ENCODE measurements around the gene DOK6. TPM values are rescaled to one million over a fixed set of nuclear protein-coding genes. Genes with fewer than 3 reads are reported as not detected.
A peak's percentile ranks its signal among the peaks of the same experiment; 100 is the strongest.

The DOK6 gene
- total and polyA plus RNA-seq, 2 experiments from 2014 or later = 0.29 to 0.42 TPM

DNA sequence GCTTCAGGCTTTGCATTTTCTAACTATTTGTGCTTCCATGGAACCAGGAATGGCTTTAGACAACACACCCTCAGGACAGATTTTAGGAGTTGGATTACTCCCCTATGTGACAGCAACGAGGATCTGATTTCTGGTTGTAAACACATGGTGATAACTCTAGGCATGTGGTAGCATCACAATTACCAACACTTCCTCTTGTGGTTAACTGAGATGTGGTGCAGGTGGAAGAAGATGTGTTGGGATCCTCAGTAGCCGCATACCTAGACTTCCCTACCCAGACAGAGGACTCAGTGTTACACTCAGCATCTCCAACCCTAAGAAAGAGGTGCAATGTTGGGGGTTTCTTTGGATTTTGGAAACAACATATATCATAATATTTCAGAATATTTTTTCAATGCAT is 234.8 kb downstream of the DOK6 start (continued):
- TF ChIP-seq, protein P1, sequence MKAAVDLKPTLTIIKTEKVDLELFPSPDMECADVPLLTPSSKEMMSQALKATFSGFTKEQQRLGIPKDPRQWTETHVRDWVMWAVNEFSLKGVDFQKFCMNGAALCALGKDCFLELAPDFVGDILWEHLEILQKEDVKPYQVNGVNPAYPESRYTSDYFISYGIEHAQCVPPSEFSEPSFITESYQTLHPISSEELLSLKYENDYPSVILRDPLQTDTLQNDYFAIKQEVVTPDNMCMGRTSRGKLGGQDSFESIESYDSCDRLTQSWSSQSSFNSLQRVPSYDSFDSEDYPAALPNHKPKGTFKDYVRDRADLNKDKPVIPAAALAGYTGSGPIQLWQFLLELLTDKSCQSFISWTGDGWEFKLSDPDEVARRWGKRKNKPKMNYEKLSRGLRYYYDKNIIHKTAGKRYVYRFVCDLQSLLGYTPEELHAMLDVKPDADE (IDR thresholded peaks at IDR 0.05) = no peak
- no peak for TF ChIP-seq EZH2phosphoT487 (IDR thresholded peaks at IDR 0.05; ENCODE audit: unreplicated experiment)

DNA sequence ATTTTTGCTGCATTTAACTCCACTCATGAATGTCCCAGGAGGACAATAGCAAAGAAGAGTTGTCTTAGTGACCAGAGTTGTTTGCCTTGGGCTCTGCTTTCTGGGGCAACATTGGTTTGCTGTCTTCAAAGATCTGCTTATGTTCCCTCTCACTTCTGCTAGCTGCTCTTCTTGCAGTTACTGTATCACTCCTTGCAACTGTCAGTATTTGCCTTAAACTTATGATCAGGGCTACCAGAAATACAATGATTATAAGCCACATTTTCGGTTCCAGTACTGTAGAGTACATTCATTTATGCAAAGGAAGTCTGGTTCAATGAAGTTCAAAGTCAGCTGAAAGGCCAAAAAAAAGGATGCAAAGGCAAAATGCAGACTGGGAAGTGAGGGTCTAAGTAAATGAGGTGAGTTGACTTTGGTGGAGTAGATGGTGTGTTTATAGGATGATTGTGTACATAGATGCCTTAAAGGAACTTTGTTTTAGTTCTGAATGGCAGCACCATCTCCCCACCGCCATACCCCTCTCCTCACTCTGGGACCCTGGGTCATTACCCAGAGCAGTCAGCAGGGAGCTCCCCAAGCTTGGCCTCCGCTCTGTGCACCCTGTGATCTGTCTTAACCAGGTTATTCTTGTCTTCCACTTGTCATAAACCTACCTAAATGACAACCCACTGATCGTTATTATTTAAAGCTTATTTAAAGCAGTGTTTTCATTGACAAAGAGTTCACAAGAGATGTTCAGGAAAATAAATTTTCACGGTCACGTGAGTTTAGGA is 236.0 kb downstream of the DOK6 start:
- DNase-seq (ENCODE audit: low spot score) (peak; percentile 66), ATAC-seq (peak; percentile 99)
- peaks cover 8% of the 10 kb centered on the region; the same call in 2 of the 3 replicates for H3K4me1 Mint-ChIP-seq
- no peak overlapping the region for H3K4me3 ChIP-seq
- H3K27me3 Mint-ChIP-seq (ENCODE audit: insufficient read depth, low read depth, poor library complexity) = no peaks in the 10 kb centered on the region
- H3K27me3 ChIP-seq (ENCODE audit: insufficient read depth) = no peaks in the 10 kb centered on the region
- H3K4me2 ChIP-seq = no peak overlapping the region
- no peaks in the 10 kb centered on the region for H3K36me3 Mint-ChIP-seq (ENCODE audit: low read depth)
- no peaks in the 10 kb centered on the region for H3K36me3 ChIP-seq (ENCODE audit: insufficient read depth)
- no peaks in the 10 kb centered on the region for H3K9me2 ChIP-seq (ENCODE audit: insufficient read depth)
- H3K9me3 Mint-ChIP-seq = no peaks in the 10 kb centered on the region
- H2AFZ ChIP-seq = peak overlapping the region; percentile 9; the same call in 1 of the 2 replicates
- H4K20me1 ChIP-seq (replicated peaks; ENCODE audit: insufficient read depth) = no peaks in the 10 kb centered on the region
- TF ChIP-seq EZH2 (IDR thresholded peaks at IDR 0.05; ENCODE audit: low read depth, unreplicated experiment) (no peak), ZNF331 (CRISPR knock-in tag; IDR thresholded peaks at IDR 0.05; ENCODE audit: low read depth) (no peak)
- TF ChIP-seq, protein P2, sequence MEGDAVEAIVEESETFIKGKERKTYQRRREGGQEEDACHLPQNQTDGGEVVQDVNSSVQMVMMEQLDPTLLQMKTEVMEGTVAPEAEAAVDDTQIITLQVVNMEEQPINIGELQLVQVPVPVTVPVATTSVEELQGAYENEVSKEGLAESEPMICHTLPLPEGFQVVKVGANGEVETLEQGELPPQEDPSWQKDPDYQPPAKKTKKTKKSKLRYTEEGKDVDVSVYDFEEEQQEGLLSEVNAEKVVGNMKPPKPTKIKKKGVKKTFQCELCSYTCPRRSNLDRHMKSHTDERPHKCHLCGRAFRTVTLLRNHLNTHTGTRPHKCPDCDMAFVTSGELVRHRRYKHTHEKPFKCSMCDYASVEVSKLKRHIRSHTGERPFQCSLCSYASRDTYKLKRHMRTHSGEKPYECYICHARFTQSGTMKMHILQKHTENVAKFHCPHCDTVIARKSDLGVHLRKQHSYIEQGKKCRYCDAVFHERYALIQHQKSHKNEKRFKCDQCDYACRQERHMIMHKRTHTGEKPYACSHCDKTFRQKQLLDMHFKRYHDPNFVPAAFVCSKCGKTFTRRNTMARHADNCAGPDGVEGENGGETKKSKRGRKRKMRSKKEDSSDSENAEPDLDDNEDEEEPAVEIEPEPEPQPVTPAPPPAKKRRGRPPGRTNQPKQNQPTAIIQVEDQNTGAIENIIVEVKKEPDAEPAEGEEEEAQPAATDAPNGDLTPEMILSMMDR (conservative IDR thresholded peaks at IDR 0.05; ENCODE audit: low read depth in 2 of 2) = peak; percentile 71 to 82
- H3K79me2 ChIP-seq (replicated peaks; ENCODE audit: insufficient read depth) = no peaks in the 10 kb centered on the region
- no peak overlapping the region for H3K4me3 Mint-ChIP-seq
- no peaks in the 10 kb centered on the region for H3F3A ChIP-seq (replicated peaks; ENCODE audit: low read depth)
- no peaks in the 10 kb centered on the region for H3K4me1 ChIP-seq (ENCODE audit: insufficient read depth)
- no peak overlapping the region for H3K27ac ChIP-seq (ENCODE audit: low read depth)
- H3K27ac Mint-ChIP-seq = no peak overlapping the region

DNA sequence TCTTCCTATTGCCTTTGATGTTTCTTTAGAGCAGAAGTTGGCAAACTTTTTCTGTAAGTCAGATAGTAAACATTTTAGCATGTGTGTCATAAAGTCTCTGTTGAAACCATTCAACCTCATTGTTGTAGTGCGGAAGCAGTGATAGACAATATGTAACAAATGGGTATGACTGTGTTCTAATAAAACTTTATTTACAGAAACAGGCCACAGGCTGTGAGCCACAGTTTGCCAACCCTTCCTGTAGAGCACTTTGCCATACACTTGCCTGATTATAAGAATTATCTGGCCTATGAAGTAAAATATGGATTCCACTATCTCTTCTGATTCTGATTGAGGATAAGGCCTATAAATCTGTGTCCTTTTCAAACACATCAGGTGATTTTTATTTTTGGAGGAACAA is 237.4 kb downstream of the DOK6 start:
- no peak overlapping the region for H2AFZ ChIP-seq
- no peak overlapping the region for H3K4me3 Mint-ChIP-seq
- no peak overlapping the region for H3K4me3 ChIP-seq
- H3K27me3 Mint-ChIP-seq (ENCODE audit: insufficient read depth, low read depth, poor library complexity) = no peaks in the 10 kb centered on the region
- no peak overlapping the region for H3K4me2 ChIP-seq
- DNase-seq (ENCODE audit: low spot score) (no peak), ATAC-seq (no peak)
- no peaks in the 10 kb centered on the region for H3K36me3 ChIP-seq (ENCODE audit: insufficient read depth)
- H3K9me3 Mint-ChIP-seq = no peaks in the 10 kb centered on the region
- H3K27ac Mint-ChIP-seq = no peak overlapping the region
- no peaks in the 10 kb centered on the region for H3K4me1 ChIP-seq (ENCODE audit: insufficient read depth)
- no peaks in the 10 kb centered on the region for H3K79me2 ChIP-seq (replicated peaks; ENCODE audit: insufficient read depth)
- H3F3A ChIP-seq (replicated peaks; ENCODE audit: low read depth) = no peaks in the 10 kb centered on the region
- no peak overlapping the region for H3K27ac ChIP-seq (ENCODE audit: low read depth)
- no peaks in the 10 kb centered on the region for H4K20me1 ChIP-seq (replicated peaks; ENCODE audit: insufficient read depth)
- no peaks in the 10 kb centered on the region for H3K27me3 ChIP-seq (ENCODE audit: insufficient read depth)
- peaks cover 8% of the 10 kb centered on the region; the same call in 2 of the 3 replicates for H3K4me1 Mint-ChIP-seq
- no peaks in the 10 kb centered on the region for H3K9me2 ChIP-seq (ENCODE audit: insufficient read depth)
- TF ChIP-seq POLR2AphosphoS5 (IDR thresholded peaks at IDR 0.05; ENCODE audit: low read depth) (no peak), JUNB (IDR thresholded peaks at IDR 0.05; ENCODE audit: unreplicated experiment) (no peak), ZNF331 (CRISPR knock-in tag; IDR thresholded peaks at IDR 0.05; ENCODE audit: low read depth) (no peak), STAT1 (IDR thresholded peaks at IDR 0.05; ENCODE audit: unreplicated experiment) (no peak)
- TF ChIP-seq, protein P3, sequence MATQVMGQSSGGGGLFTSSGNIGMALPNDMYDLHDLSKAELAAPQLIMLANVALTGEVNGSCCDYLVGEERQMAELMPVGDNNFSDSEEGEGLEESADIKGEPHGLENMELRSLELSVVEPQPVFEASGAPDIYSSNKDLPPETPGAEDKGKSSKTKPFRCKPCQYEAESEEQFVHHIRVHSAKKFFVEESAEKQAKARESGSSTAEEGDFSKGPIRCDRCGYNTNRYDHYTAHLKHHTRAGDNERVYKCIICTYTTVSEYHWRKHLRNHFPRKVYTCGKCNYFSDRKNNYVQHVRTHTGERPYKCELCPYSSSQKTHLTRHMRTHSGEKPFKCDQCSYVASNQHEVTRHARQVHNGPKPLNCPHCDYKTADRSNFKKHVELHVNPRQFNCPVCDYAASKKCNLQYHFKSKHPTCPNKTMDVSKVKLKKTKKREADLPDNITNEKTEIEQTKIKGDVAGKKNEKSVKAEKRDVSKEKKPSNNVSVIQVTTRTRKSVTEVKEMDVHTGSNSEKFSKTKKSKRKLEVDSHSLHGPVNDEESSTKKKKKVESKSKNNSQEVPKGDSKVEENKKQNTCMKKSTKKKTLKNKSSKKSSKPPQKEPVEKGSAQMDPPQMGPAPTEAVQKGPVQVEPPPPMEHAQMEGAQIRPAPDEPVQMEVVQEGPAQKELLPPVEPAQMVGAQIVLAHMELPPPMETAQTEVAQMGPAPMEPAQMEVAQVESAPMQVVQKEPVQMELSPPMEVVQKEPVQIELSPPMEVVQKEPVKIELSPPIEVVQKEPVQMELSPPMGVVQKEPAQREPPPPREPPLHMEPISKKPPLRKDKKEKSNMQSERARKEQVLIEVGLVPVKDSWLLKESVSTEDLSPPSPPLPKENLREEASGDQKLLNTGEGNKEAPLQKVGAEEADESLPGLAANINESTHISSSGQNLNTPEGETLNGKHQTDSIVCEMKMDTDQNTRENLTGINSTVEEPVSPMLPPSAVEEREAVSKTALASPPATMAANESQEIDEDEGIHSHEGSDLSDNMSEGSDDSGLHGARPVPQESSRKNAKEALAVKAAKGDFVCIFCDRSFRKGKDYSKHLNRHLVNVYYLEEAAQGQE (IDR thresholded peaks at IDR 0.05; ENCODE audit: unreplicated experiment) = no peak
- H3K36me3 Mint-ChIP-seq (ENCODE audit: low read depth) = no peaks in the 10 kb centered on the region
